Suprapubic skin (tissue), 4 donors: ENCODE data around the gene SLC16A1. TPM values are rescaled to one million over a fixed set of nuclear protein-coding genes. Genes with fewer than 3 reads are reported as not detected.

Source experiments
- DNase-seq, 2 donors: peaks; one replicate each; pipeline ENCODE4 v3.0.0-alpha.2; 2019; ENCODE audit warnings: low spot score in 2 of 2
- H3K27ac ChIP-seq: fragments of 200-600 bp; sonication (generic); one replicate; pipeline ENCODE4 v1.5.1; 2019
- H3K27me3 ChIP-seq: fragments of 200-600 bp; sonication (generic); one replicate; pipeline ENCODE4 v1.5.1; 2019
- H3K36me3 ChIP-seq: fragments of 200-600 bp; sonication (generic); one replicate; pipeline ENCODE4 v1.5.1; 2019
- H3K4me1 ChIP-seq: fragments of 200-600 bp; sonication (generic); one replicate; pipeline ENCODE4 v1.5.1; 2019
- H3K4me3 ChIP-seq: fragments of 200-600 bp; sonication (generic); one replicate; pipeline ENCODE4 v1.5.1; 2019; ENCODE audit warnings: mild to moderate bottlenecking
- H3K9me3 ChIP-seq: fragments of 200-600 bp; sonication (generic); one replicate; pipeline ENCODE4 v1.5.1; 2019
- EP300 ChIP-seq: sonication (generic); formaldehyde crosslinking; IDR thresholded peaks from one replicate; pipeline ENCODE4 v1.6.1; 2017; ENCODE audit warnings: antibody characterized with exemption
- POLR2A ChIP-seq, 2 donors: fragments of 450-650 bp; IDR thresholded peaks; one replicate each; pipeline ENCODE4 v1.6.1; 2017; ENCODE audit warnings: antibody characterized with exemption in 2 of 2, mild to moderate bottlenecking in 2 of 2, moderate library complexity in 2 of 2
- POLR2AphosphoS5 ChIP-seq, 3 donors: sonication (generic); formaldehyde crosslinking; IDR thresholded peaks; one replicate each; pipeline ENCODE4 v1.6.1; 2017; ENCODE audit warnings: antibody characterized with exemption in 3 of 3
- WGBS: methylation state at CpG from one replicate; pipeline ENCODE4 v1.1.5; 2018; 5-methylcytosine and 5-hydroxymethylcytosine counted together
- total RNA-seq, 4 donors: library from RNA; depleted of rRNA; stranded (reverse); fragments of >200 nt; gene quantifications; one replicate each; pipeline ENCODE4 v1.1.0, GENCODE V29; 2016
- TF ChIP-seq, protein P1 (sequence below), 2 donors: fragments of 200-600 bp in 1 of 2; fragments of 450-650 bp in 1 of 2; sonication (generic) in 1 of 2; IDR thresholded peaks; one replicate each; pipeline ENCODE4 v1.5.1; 2016 to 2019; ENCODE audit warnings: antibody characterized with exemption in 2 of 2, mild to moderate bottlenecking in 1 of 2, moderate library complexity in 1 of 2

SLC16A1 gene
- total RNA-seq, 4 donors from 2014 or later: 17.0 to 37.2 (median 21.9) TPM

DNA sequence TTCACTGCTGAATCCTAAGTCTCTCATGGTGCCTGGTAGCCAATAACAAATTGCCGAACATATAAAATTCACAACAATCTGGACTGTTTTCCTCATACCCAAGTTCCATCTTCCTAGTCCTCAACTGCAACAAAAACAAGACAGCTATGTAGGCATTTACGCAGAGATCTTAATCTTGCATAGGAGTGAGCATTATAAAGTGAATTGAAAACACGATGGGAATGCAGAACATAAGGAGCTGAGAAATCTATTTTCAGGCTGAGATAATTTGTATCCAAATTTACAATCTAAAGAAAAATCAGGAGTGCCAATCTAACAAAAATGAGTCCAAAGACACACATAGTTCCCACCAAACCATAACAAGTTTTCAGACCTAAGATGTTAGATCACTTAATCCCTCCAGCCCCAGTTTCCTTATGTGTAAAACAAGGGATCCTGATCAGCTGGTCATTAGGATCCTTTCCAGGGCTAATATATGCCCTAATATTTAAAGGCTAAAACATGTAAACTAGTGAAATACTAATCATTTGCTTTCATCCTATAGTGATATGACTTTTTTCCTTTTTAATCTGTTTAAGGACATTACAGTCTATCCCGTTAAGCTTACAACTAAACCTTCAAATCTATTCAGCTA is 1.9 kb downstream of the SLC16A1 start:
- no peak overlapping the region for H3K4me3 ChIP-seq
- H3K4me1 ChIP-seq: peaks cover 44% of the 10 kb centered on the region
- no peaks in the 10 kb centered on the region for H3K36me3 ChIP-seq
- no peaks in the 10 kb centered on the region for H3K9me3 ChIP-seq
- no peak overlapping the region for H3K27ac ChIP-seq
- 67% methylated on average over 4 of the region's 4 CpGs for WGBS
- no peak for DNase-seq
- no peaks in the 10 kb centered on the region for H3K27me3 ChIP-seq
- TF ChIP-seq POLR2A (IDR thresholded peaks at IDR 0.05) (no peak), POLR2AphosphoS5 (IDR thresholded peaks at IDR 0.05) (no peak), EP300 (no peak)
- TF ChIP-seq, protein P1, sequence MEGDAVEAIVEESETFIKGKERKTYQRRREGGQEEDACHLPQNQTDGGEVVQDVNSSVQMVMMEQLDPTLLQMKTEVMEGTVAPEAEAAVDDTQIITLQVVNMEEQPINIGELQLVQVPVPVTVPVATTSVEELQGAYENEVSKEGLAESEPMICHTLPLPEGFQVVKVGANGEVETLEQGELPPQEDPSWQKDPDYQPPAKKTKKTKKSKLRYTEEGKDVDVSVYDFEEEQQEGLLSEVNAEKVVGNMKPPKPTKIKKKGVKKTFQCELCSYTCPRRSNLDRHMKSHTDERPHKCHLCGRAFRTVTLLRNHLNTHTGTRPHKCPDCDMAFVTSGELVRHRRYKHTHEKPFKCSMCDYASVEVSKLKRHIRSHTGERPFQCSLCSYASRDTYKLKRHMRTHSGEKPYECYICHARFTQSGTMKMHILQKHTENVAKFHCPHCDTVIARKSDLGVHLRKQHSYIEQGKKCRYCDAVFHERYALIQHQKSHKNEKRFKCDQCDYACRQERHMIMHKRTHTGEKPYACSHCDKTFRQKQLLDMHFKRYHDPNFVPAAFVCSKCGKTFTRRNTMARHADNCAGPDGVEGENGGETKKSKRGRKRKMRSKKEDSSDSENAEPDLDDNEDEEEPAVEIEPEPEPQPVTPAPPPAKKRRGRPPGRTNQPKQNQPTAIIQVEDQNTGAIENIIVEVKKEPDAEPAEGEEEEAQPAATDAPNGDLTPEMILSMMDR (IDR thresholded peaks at IDR 0.05): no peak

DNA sequence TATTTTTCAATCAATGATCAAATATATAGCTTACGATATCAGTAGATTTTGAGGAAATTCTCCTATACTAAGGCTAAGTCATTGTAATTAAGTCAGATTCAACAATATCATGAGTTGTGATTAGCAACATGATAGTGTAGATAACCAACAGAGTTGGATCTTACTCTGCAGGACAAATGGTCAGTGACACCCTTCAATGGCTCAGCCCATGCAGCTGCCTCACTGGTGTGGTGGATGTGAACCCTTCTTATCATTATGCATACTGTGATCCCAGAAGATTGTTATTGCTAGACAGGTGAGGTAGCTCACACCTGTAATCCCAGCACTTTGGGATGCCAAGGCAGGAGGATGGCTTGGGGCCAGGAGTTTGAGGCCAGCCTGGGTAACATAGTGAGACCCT is 5.6 kb downstream of the SLC16A1 start:
- Histone ChIP-seq H3K4me3 (no peak overlapping the region), H3K4me1 (peaks cover 15% of the 10 kb centered on the region), H3K27ac (no peak overlapping the region), H3K36me3 (no peaks in the 10 kb centered on the region), H3K27me3 (no peaks in the 10 kb centered on the region), H3K9me3 (no peaks in the 10 kb centered on the region)
- TF ChIP-seq POLR2AphosphoS5 (IDR thresholded peaks at IDR 0.05): no peak
- TF ChIP-seq POLR2A (IDR thresholded peaks at IDR 0.05): no peak
- TF ChIP-seq EP300: no peak
- TF ChIP-seq, protein P1 (IDR thresholded peaks at IDR 0.05): no peak
- no peak for DNase-seq
- WGBS: 100% methylated on average over 1 of the region's 1 CpG

DNA sequence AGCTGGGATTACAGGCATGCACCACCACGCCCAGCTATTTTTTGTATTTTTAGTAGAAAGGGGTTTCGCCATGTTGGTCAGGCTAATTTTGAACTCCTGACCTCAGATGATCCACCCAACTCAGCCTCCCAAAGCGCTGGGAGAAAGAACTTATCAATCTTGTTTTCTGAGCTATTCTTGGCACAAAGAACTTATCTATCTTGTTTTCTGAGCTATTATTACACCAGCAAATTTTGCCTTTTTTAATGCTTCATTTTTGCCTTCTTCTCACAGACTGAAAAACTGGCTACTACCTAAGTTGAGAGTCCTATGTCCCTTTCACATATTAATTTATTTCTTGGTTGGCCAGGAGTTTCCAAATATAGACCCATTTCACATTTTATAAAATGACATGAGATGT is 9.3 kb downstream of the SLC16A1 start:
- no peak overlapping the region for H3K4me3 ChIP-seq
- no peaks in the 10 kb centered on the region for H3K36me3 ChIP-seq
- H3K9me3 ChIP-seq: no peaks in the 10 kb centered on the region
- H3K4me1 ChIP-seq: no peaks in the 10 kb centered on the region
- no peak for TF ChIP-seq POLR2AphosphoS5 (IDR thresholded peaks at IDR 0.05)
- TF ChIP-seq, protein P1 (IDR thresholded peaks at IDR 0.05): no peak
- TF ChIP-seq POLR2A (IDR thresholded peaks at IDR 0.05): no peak
- no peak for TF ChIP-seq EP300
- H3K27ac ChIP-seq: no peak overlapping the region
- no peaks in the 10 kb centered on the region for H3K27me3 ChIP-seq
- DNase-seq: no peak
- WGBS: 60% methylated on average over 3 of the region's 3 CpGs

DNA sequence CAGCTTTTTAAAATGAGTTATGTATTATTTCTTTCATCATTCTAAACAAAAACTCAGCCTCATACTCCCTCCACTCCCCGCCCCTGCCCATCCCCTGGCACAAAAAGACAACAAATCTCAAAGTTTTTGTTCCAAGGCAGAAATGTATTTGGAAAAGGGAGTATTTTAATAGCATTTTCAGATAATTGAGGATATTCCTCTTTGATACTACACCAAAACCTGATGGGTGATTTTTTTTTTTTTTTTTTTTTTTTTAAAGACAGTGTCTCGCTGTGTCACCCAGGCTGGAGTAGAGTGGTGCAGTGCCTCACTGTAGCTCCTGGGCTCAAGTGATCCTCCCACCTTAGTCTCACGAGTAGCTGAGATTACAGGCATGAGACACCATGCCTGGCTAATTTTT is 16.2 kb downstream of the SLC16A1 start:
- DNase-seq: no peak
- WGBS: 67% methylated on average over 3 of the region's 3 CpGs
- TF ChIP-seq EP300: no peak
- TF ChIP-seq, protein P1 (IDR thresholded peaks at IDR 0.05): no peak
- TF ChIP-seq POLR2A (IDR thresholded peaks at IDR 0.05): no peak
- TF ChIP-seq POLR2AphosphoS5 (IDR thresholded peaks at IDR 0.05): no peak
- no peak overlapping the region for H3K4me3 ChIP-seq
- H3K27me3 ChIP-seq: no peaks in the 10 kb centered on the region
- no peaks in the 10 kb centered on the region for H3K9me3 ChIP-seq
- H3K4me1 ChIP-seq: peaks cover 15% of the 10 kb centered on the region
- H3K36me3 ChIP-seq: no peaks in the 10 kb centered on the region
- no peak overlapping the region for H3K27ac ChIP-seq

DNA sequence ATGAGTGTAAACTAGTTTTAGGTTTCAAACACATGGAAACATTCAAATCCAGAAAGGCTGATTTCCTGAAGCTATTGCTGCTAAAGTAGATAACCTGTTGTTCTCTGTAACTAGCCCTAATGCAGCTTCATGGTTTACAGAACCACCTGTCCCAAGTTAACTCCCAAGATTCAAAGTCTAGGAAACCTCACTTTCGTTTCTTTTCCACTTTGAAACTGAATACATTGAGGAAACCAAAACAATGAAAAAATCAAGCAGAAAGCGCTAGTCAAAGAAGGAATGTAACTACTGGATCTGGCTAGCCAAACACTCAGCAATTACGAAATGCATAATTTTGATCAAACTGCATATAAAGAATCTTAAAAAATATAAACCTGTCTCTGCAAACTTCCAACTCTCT is 17.8 kb downstream of the SLC16A1 start:
- Histone ChIP-seq H3K4me1 (peaks cover 19% of the 10 kb centered on the region), H3K36me3 (no peaks in the 10 kb centered on the region), H3K27me3 (no peaks in the 10 kb centered on the region), H3K27ac (no peak overlapping the region), H3K4me3 (no peak overlapping the region), H3K9me3 (no peaks in the 10 kb centered on the region)
- DNase-seq: no peak
- no peak for TF ChIP-seq POLR2A (IDR thresholded peaks at IDR 0.05)
- TF ChIP-seq POLR2AphosphoS5 (IDR thresholded peaks at IDR 0.05): no peak
- TF ChIP-seq EP300: no peak
- TF ChIP-seq, protein P1 (IDR thresholded peaks at IDR 0.05): no peak
- WGBS: 60% methylated on average over 3 of the region's 3 CpGs
